Memory B cell (primary cell): ENCODE results near the gene TFEB.

Experiments
- ATAC-seq: fragments of 150-1000 bp; cut with Tn5 transposase; 2 replicates; pipeline ENCODE4 v1.10.0; 2021; ENCODE audit warnings: low read depth, mild to moderate bottlenecking, moderate library complexity
- DNase-seq, 2 donors: peaks; one replicate each; pipeline ENCODE4 v3.0.0; 2022; ENCODE audit warnings: low spot score in 2 of 2
- H3K27ac Mint-ChIP-seq: one replicate; pipeline ENCODE4 v1.8.0; 2022; ENCODE audit warnings: mild to moderate bottlenecking, moderate library complexity, mixed read lengths
- H3K27me3 Mint-ChIP-seq: one replicate; pipeline ENCODE4 v1.8.0; 2022; ENCODE audit warnings: mixed read lengths
- H3K36me3 Mint-ChIP-seq: one replicate; pipeline ENCODE4 v1.8.0; 2022; ENCODE audit warnings: mild to moderate bottlenecking, mixed read lengths
- H3K4me1 Mint-ChIP-seq: one replicate; pipeline ENCODE4 v1.8.0; 2022; ENCODE audit warnings: mixed read lengths
- H3K4me3 Mint-ChIP-seq: one replicate; pipeline ENCODE4 v1.8.0; 2022; ENCODE audit warnings: mild to moderate bottlenecking, moderate library complexity, mixed read lengths
- H3K9me3 Mint-ChIP-seq: one replicate; pipeline ENCODE4 v1.8.0; 2022; ENCODE audit warnings: mixed read lengths

TFEB gene

GRCh38 chr6:41647061-41647511, 88.3 kb downstream of the TFEB start:
- peaks cover 5% of the 10 kb centered on the region for H3K4me1 Mint-ChIP-seq
- H3K27ac Mint-ChIP-seq = no peak overlapping the region
- no peaks in the 10 kb centered on the region for H3K36me3 Mint-ChIP-seq
- DNase-seq (no peak), ATAC-seq (no peak)
- peaks cover 21% of the 10 kb centered on the region for H3K27me3 Mint-ChIP-seq
- H3K9me3 Mint-ChIP-seq = no peaks in the 10 kb centered on the region
- no peak overlapping the region for H3K4me3 Mint-ChIP-seq

- Mint-ChIP-seq H3K27ac (no peak overlapping the region), H3K4me1 (peaks cover 5% of the 10 kb centered on the region)
- no peak for ATAC-seq
Observed at GRCh38 chr6:41646026-41646795, 89.2 kb downstream of the TFEB start.

DNA sequence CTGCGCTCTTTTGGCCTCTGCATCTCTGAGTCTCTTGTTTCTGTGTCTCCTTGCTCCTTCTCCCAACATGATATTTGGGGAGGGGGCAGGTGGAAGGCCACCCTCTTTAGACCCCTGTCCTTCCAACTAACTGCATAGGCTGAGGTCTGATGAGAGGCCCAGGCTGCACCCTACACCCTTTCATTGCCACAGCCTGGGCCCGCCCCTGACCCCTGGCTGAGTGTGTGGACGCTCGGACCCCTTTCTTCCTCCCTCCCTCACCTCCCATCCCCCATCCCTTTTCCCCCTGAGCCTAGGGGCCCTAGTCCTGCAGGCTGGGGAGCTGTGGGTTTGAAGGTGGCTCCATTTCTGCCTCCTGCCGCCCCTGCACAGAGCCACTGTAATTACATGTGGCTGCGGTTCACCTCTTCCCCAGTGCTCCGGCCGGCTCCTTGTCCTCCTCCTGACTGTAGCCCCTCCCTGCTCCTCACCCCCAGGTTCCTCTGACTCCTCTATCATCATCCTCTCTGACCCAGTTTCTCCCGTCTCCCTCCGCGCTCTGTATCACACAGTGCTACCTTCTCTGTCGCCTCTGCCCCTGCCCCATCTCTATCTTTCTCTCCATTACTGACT, 90.3 kb downstream of the TFEB start:
- H3K36me3 Mint-ChIP-seq = no peaks in the 10 kb centered on the region
- ATAC-seq (no peak), DNase-seq (no peak)
- peaks cover 24% of the 10 kb centered on the region for H3K27me3 Mint-ChIP-seq
- H3K9me3 Mint-ChIP-seq = no peaks in the 10 kb centered on the region
- peaks cover 5% of the 10 kb centered on the region for H3K4me1 Mint-ChIP-seq
- H3K4me3 Mint-ChIP-seq = no peak overlapping the region
- no peak overlapping the region for H3K27ac Mint-ChIP-seq

More at GRCh38 chr6:41646026-41646795, 89.2 kb downstream of the TFEB start:
- no peaks in the 10 kb centered on the region for H3K9me3 Mint-ChIP-seq
- no peak for DNase-seq
- no peak overlapping the region for H3K4me3 Mint-ChIP-seq
- H3K36me3 Mint-ChIP-seq = no peaks in the 10 kb centered on the region
- peaks cover 18% of the 10 kb centered on the region for H3K27me3 Mint-ChIP-seq

- H3K27me3 Mint-ChIP-seq = peaks cover 29% of the 10 kb centered on the region
- H3K4me1 Mint-ChIP-seq = peaks cover 5% of the 10 kb centered on the region
- no peak overlapping the region for H3K4me3 Mint-ChIP-seq
- no peaks in the 10 kb centered on the region for H3K9me3 Mint-ChIP-seq
- DNase-seq = no peak
- ATAC-seq = no peak
- H3K36me3 Mint-ChIP-seq = no peaks in the 10 kb centered on the region
- no peak overlapping the region for H3K27ac Mint-ChIP-seq
Observed at GRCh38 chr6:41644297-41644879, 91.0 kb downstream of the TFEB start.

GRCh38 chr6:41643899-41644269, 91.5 kb downstream of the TFEB start:
- ATAC-seq (no peak), DNase-seq (no peak)
- H3K36me3 Mint-ChIP-seq = no peaks in the 10 kb centered on the region
- no peak overlapping the region for H3K4me3 Mint-ChIP-seq
- peaks cover 5% of the 10 kb centered on the region for H3K4me1 Mint-ChIP-seq
- peaks cover 32% of the 10 kb centered on the region for H3K27me3 Mint-ChIP-seq
- H3K9me3 Mint-ChIP-seq = no peaks in the 10 kb centered on the region
- no peak overlapping the region for H3K27ac Mint-ChIP-seq

DNA sequence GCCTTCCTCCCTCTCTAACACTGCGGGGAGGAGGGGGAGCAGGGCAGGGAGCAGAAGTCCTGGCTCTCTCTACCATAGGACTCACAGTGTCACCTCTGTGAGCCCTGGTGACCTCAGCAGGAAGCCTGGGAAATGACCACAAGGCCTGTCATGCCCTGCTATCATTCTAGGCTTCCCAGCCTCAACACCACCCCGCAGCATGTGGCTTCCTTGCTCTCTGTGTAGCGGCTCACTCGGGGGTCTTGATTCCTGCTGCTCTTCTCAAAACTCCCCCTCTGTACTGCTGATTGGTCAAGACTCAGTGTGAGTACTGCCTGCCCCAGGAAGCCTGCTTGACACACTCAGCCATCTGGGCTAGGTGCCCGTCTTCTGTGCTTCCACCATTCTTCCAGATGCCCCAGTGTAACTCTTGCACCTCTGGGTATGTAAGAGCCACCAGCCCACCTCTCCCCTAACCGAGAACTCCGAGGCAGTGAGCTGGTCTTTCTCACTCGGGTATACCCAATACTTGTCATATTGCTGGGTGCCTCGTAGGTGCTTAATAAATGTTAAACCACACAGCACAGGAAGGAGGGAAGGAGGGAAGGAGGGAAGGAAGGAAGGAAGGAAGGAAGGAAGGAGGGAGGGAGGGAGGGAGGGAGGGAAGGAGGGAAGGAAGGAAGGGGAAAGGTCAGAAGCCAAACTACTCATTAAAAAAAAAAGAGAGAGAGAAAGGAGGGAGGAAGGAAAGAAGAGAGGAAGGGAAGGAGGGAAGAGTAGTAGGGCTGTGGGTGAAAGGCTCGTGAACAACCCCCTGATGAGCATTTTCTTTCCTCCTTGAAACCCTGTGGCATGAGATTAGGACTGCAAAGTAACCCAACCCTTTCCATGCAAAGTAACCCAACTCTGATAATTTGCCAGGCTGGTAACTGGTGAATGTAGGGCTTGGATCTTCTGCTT, 92.2 kb downstream of the TFEB start:
- Mint-ChIP-seq H3K36me3 (no peaks in the 10 kb centered on the region), H3K4me1 (peaks cover 5% of the 10 kb centered on the region), H3K27me3 (peaks cover 33% of the 10 kb centered on the region), H3K27ac (no peak overlapping the region), H3K9me3 (no peaks in the 10 kb centered on the region), H3K4me3 (no peak overlapping the region)
- no peak for ATAC-seq
- DNase-seq = no peak

DNA sequence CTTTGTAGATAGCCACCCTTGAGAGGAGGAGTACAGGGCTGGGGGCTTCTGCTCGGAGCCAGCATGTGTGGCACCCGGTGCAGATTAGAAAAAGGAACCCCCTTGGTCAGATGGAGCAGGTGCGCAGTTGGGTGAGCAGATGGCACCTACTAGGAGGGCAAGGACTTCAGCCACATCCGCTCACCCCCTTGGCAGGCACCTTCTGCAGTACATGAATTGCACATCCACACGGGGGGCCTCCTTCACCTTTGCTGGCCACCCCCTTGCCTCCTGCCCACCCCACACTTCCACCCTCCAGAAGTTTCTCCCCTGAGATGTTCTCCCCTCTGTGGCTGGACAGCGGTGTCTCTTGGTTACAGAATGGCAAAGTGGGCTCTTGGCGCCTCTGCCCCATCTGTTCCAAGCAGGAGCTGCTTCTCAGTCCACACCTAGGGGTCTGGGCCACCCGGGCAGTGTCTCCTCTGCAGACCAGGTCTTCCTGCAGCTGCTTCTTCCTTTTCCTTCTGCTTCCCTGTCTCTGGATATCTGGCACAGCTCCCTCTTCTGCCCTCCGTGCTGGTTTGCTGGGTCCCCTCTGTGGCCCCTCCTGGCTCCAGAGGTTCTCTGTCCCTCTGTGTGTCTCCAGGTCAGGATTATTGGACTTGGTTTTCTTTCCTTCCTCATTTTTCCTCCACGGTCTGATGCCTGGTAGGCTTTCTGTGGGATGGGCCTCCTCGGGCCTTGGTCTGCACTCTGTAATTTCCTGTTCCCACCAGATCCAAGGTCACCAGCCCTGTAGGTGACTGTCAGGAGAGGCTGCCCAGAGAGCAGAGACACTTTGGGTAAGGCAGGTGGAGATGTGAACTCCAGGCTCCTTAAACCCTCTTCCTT, 93.1 kb downstream of the TFEB start:
- ATAC-seq (no peak), DNase-seq (no peak)
- no peaks in the 10 kb centered on the region for H3K9me3 Mint-ChIP-seq
- no peak overlapping the region for H3K4me3 Mint-ChIP-seq
- H3K36me3 Mint-ChIP-seq = no peaks in the 10 kb centered on the region
- peaks cover 7% of the 10 kb centered on the region for H3K4me1 Mint-ChIP-seq
- no peak overlapping the region for H3K27ac Mint-ChIP-seq
- peaks cover 34% of the 10 kb centered on the region for H3K27me3 Mint-ChIP-seq

- Mint-ChIP-seq H3K9me3 (no peaks in the 10 kb centered on the region), H3K27ac (no peak overlapping the region), H3K36me3 (no peaks in the 10 kb centered on the region), H3K4me3 (no peak overlapping the region), H3K27me3 (peaks cover 37% of the 10 kb centered on the region), H3K4me1 (peaks cover 7% of the 10 kb centered on the region)
- DNase-seq (no peak), ATAC-seq (no peak)
Observed at GRCh38 chr6:41641352-41641925, 94.0 kb downstream of the TFEB start.

DNA sequence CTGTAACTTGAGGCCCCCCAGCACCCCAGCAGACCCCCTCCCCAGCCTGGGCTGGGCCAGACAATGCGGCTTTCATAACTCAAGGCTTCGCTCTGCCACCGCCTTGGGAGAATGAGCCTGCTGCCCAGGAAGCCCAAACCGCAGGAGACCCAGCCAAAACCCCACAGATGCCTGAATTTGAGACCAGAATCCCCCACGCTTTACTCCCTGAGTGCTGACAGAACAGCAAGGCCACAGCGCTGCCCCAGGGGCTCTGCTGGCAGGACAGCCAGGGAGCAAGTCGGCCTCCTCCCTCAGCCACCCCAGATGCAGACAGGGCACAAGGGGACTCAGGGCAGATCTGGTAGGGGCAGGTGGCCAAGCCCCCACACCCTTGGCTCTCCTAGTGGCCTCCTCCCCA, 95.0 kb downstream of the TFEB start:
- Mint-ChIP-seq H3K4me3 (no peak overlapping the region), H3K27me3 (peaks cover 35% of the 10 kb centered on the region), H3K27ac (no peak overlapping the region), H3K4me1 (peaks cover 7% of the 10 kb centered on the region), H3K36me3 (no peaks in the 10 kb centered on the region), H3K9me3 (no peaks in the 10 kb centered on the region)
- ATAC-seq = no peak
- no peak for DNase-seq

- H3K27me3 Mint-ChIP-seq = peaks cover 37% of the 10 kb centered on the region
- no peak overlapping the region for H3K27ac Mint-ChIP-seq
Observed at GRCh38 chr6:41639809-41640371, 95.5 kb downstream of the TFEB start.

DNA sequence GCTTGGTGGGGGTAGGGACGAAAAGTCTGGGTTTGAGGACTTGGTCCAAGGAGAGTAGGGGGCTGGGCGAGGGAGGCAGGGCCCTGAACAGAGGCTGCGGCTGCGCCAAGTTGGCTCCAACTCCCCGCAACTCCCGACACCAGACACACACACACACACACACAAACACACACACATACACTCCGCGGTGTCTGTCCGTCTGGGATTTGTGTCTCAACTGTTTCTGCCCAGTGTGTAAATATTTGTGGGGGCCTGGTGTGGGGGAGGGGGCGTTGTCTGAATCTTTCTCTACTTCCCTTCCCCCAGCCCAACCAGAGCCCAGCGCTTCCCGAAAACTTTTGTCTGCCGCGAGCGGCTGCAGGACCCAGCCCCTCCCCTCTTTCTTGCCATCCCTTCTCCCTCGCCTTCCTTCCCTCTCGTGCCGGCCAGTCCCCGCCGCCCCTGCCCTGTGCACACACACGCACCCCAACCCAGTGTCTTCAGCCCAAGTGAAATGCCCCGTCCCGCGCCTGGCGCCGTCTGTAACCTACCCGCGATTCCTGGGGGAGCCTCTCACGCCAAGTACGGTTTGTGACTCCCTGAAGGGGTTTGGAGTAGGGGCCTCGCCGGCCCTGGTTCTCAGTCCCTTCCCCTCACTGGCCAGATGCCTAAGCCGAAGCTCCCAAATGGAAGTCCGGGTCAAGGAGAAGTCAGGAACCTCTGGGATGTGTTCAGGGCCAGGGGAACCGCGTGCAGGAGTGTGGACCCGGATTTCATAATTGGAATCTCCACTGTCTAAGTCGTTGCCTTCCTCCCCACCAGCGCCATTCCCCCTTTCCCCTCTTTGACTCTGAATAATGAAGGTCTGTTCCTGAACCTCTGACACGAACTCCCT, 96.2 kb downstream of the TFEB start:
- H3K4me3 Mint-ChIP-seq = peak overlapping the region; percentile 24
- peaks cover 37% of the 10 kb centered on the region for H3K27me3 Mint-ChIP-seq
- H3K36me3 Mint-ChIP-seq = no peaks in the 10 kb centered on the region

More at GRCh38 chr6:41639809-41640371, 95.5 kb downstream of the TFEB start:
- peaks cover 7% of the 10 kb centered on the region for H3K4me1 Mint-ChIP-seq
- no peaks in the 10 kb centered on the region for H3K9me3 Mint-ChIP-seq
- no peaks in the 10 kb centered on the region for H3K36me3 Mint-ChIP-seq
- peak overlapping the region; percentile 6 for H3K4me3 Mint-ChIP-seq
- no peak for ATAC-seq
- no peak for DNase-seq

More for the DNA sequence above, 96.2 kb downstream of the TFEB start:
- H3K4me1 Mint-ChIP-seq = peaks cover 2% of the 10 kb centered on the region
- no peak for DNase-seq
- no peaks in the 10 kb centered on the region for H3K9me3 Mint-ChIP-seq
- no peak overlapping the region for H3K27ac Mint-ChIP-seq
- ATAC-seq = no peak
